ENCODE measurements around the gene ZBTB11.

GRCh38 chr3:101724329-101725193, 47.6 kb upstream of the ZBTB11 start, which contains the start of gene CEP97:
- TF ChIP-seq CTCF (IDR thresholded peaks at IDR 0.05; ENCODE audit: poor library complexity) (no peak), EZH2phosphoT487 (IDR thresholded peaks at IDR 0.05; ENCODE audit: low read depth, severe bottlenecking, unreplicated experiment) (no peak), EZH2 (IDR thresholded peaks at IDR 0.05; ENCODE audit: borderline replicate concordance) (no peak)

Data from hepatocyte (in vitro differentiated cells).